Mucosa of rectum (tissue), 2 donors: Measurements from ENCODE around the gene KLF7.

ENCODE experiments used
- H3K27ac ChIP-seq, 2 donors: one replicate each; pipeline ENCODE4 v1.7.0; 2013; ENCODE audit warnings: inconsistent platforms in 2 of 2, low read depth in 2 of 2, low read length in 2 of 2
- H3K27me3 ChIP-seq, 2 donors: one replicate each; pipeline ENCODE4 v1.7.0; 2013; ENCODE audit warnings: low read length in 2 of 2; ENCODE audit not compliant: control insufficient read depth in 2 of 2, insufficient read depth in 2 of 2
- H3K36me3 ChIP-seq, 2 donors: one replicate each; pipeline ENCODE4 v1.7.0; 2013; ENCODE audit warnings: low read length in 2 of 2; ENCODE audit not compliant: control insufficient read depth in 2 of 2, insufficient read depth in 2 of 2
- H3K4me1 ChIP-seq, 2 donors: one replicate each; pipeline ENCODE4 v1.7.0; 2013; ENCODE audit warnings: low read length in 2 of 2, mild to moderate bottlenecking in 1 of 2; ENCODE audit not compliant: control insufficient read depth in 2 of 2, insufficient read depth in 2 of 2
- H3K4me3 ChIP-seq, 2 donors: one replicate each; pipeline ENCODE4 v1.7.0; 2013; ENCODE audit warnings: low read length in 2 of 2
- H3K9ac ChIP-seq, 2 donors: one replicate each; pipeline ENCODE4 v1.7.0; 2013; ENCODE audit warnings: low read length in 2 of 2, low read depth in 1 of 2, mild to moderate bottlenecking in 1 of 2
- H3K9me3 ChIP-seq, 2 donors: one replicate each; pipeline ENCODE4 v1.7.0; 2013; ENCODE audit warnings: low read length in 2 of 2; ENCODE audit not compliant: control insufficient read depth in 2 of 2
- donor health status: healthy.
- donor health status: Normal muscosa, but diverticular disease.

The KLF7 gene

DNA sequence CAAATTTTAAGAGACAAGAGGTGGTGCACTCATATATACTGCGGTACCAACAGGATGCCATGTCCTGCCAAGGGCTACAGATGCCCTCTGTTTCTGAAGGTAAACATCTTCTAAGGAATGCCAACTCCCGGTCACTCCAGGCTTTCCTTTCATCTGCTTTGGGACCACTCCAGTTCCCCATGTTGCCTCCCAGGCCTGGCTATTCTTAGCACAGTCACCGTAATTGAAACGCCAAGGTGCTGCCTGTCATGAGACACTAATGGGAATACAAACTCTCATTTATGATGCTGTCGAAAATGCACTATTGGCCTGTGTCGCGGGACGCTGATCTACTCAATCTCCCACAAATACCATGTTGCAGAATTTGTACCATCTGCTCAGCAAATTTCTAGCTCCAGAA, 79.6 kb downstream of the KLF7 start:
- Histone ChIP-seq H3K4me3 (no peak overlapping the region), H3K27me3 (no peaks in the 10 kb centered on the region), H3K4me1 (no peaks in the 10 kb centered on the region), H3K9ac (no peak overlapping the region), H3K27ac (no peak overlapping the region), H3K9me3 (no peaks in the 10 kb centered on the region), H3K36me3 (no peaks in the 10 kb centered on the region)

DNA sequence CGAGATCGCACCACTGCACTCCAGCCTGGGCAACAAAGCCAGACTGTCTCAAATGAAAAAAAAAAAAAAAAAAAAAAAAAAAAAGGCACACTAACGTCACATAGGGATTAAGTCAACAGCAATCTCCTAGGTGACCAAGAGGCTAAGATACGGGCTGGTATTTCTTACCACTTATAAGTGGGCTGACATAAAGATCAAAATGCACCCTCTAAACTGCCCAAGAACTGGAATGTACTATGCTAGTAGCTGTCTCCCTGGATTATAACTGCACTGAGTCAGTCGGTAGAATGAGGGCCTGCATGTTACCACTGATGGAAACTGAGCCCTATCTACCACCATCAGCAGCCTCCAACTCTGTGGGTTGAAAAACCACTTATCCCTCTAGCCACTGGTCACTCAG, 80.6 kb downstream of the KLF7 start:
- H3K36me3 ChIP-seq = peaks cover 0 to 3% of the 10 kb centered on the region in 2 donors
- no peaks in the 10 kb centered on the region for H3K4me1 ChIP-seq
- no peak overlapping the region for H3K4me3 ChIP-seq
- no peak overlapping the region for H3K27ac ChIP-seq
- no peak overlapping the region for H3K9ac ChIP-seq
- no peaks in the 10 kb centered on the region for H3K27me3 ChIP-seq
- no peaks in the 10 kb centered on the region for H3K9me3 ChIP-seq

DNA sequence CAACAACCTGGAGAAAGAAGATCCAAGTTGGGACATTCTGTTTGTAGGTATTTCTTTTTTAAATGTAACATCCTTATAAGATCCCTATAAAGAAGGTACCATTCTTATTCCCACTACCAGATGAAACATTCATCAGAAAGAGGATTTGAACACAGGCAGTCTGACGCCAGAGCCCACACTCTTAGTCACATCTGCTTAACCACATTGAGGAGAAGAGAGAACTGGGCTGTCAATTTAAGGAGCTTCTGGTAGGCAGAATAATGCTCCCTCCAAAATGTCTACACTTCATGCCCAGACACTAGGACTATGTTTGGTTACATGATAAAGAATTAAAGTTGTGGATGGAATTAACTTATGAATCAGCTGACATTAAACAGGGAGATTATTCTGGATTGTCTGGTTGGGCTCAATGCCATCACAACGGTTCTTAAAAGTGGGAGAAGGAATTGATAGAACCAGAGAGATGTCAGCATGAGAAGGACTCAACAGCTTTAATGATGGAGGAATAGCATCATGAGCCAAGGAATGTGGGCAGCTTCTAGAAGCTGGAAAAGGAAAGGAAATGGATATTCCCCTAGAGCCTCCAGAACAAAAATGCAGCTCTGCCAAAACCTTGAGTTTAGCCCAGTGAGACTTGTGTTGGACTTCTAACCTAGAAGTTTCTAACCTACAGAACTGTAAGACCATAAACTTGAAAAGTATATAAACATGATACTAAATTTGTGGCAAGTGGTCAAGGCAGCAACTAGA, 82.2 kb downstream of the KLF7 start:
- Histone ChIP-seq H3K4me3 (no peak overlapping the region), H3K36me3 (peaks cover 0 to 10% of the 10 kb centered on the region in 2 donors), H3K4me1 (no peaks in the 10 kb centered on the region), H3K9ac (no peak overlapping the region), H3K9me3 (no peaks in the 10 kb centered on the region), H3K27ac (no peak overlapping the region), H3K27me3 (no peaks in the 10 kb centered on the region)

DNA sequence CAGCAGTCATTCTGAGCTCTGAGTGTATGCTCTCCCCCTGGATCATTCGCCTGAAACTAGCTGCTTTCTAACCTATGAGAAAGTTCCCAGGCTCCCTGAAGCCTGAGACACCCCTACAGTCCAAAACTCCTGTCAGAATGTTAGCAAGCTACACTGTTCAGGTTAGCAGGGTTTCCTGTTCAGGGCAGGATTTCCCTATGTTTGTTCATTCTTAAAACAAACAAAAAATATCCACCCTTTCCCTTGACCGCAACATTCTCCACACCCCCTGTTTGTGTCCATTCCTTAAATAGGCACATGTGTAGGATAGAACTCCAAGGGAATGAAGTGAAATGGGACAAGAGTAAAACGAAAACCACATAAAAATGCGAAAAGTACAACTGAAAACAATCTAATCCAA, 83.1 kb downstream of the KLF7 start:
- no peaks in the 10 kb centered on the region for H3K4me1 ChIP-seq
- H3K9me3 ChIP-seq = no peaks in the 10 kb centered on the region
- no peak overlapping the region for H3K9ac ChIP-seq
- H3K36me3 ChIP-seq = peaks cover 0 to 10% of the 10 kb centered on the region in 2 donors
- no peak overlapping the region for H3K27ac ChIP-seq
- H3K4me3 ChIP-seq = no peak overlapping the region
- H3K27me3 ChIP-seq = no peaks in the 10 kb centered on the region

DNA sequence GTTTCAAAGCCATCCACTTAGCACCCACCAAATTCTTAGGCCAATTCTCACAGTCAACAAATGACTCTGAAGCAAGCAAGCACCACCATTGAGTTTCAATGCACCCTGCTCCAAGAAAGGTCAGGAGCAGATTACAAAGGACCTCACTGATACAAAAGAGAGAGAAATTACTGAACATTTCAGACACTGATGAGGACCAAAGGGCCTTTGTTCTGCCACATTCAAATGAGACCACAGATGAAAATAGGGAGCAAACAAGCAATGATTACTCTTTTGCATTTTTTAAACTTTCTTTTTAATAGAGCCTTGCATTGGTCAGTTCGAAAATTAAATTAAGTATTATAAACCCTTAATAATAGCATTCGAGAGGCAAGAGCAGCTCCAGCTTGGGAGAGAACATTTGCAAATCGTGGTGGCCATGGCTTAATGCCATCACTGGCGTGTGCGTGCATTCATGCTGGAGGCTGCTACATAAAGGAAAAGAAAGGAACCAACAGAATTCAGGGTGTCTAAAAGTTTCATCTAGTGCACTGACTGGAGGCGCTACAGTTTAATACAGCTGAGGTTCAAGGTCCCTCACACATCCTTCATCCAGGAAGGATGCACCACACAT, 87.5 kb downstream of the KLF7 start:
- Histone ChIP-seq H3K9ac (no peak overlapping the region), H3K27me3 (no peaks in the 10 kb centered on the region), H3K9me3 (no peaks in the 10 kb centered on the region), H3K4me1 (peaks cover 0 to 3% of the 10 kb centered on the region in 2 donors), H3K27ac (no peak overlapping the region), H3K4me3 (no peak overlapping the region), H3K36me3 (peaks cover 0 to 10% of the 10 kb centered on the region in 2 donors)

DNA sequence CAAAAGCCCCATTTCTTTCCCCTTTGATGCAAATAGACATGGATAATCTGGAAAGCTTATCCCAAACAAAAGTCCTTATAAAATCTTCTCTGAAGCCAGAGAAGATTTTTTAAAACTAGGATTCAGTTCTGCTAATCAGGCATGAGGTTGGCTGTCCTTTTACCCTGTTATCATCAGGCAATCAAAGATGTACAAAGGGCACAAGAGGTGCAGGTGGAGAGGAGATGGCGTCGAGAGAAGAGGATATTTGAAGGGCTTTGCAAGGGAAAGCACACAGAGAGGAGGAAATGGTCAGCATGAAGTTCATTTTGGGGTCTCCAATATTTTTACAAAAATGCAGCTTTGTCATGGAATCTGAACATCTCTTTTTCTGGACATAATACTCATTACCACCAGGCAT, 88.5 kb downstream of the KLF7 start:
- Histone ChIP-seq H3K4me3 (no peak overlapping the region), H3K27ac (no peak overlapping the region), H3K9ac (no peak overlapping the region), H3K27me3 (no peaks in the 10 kb centered on the region), H3K9me3 (no peaks in the 10 kb centered on the region), H3K36me3 (peaks cover 0 to 10% of the 10 kb centered on the region in 2 donors), H3K4me1 (peaks cover 0 to 3% of the 10 kb centered on the region in 2 donors)

DNA sequence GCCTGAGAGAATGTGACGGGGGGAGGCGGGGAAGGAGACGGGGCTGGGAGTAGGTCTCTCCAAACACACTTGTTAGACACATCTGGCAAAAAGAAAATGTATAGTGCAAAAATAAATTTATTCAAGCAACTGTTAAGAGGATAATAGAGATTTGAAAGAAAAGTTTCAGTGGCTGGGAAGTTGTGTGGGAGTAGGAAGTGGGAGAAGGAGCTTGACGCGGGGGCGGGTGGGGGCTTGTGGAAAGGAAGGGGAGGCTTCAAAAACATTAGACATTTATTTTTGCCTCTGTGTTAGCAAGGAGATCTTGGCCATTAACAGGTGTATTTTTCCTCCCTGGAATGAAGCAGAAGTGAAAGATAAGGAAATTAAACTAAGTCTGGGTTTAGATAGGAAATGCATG, 90.3 kb downstream of the KLF7 start:
- Histone ChIP-seq H3K36me3 (peaks cover 0 to 10% of the 10 kb centered on the region in 2 donors), H3K4me3 (no peak overlapping the region), H3K27me3 (no peaks in the 10 kb centered on the region), H3K4me1 (peaks cover 0 to 3% of the 10 kb centered on the region in 2 donors), H3K27ac (no peak overlapping the region), H3K9me3 (no peaks in the 10 kb centered on the region), H3K9ac (no peak overlapping the region)

DNA sequence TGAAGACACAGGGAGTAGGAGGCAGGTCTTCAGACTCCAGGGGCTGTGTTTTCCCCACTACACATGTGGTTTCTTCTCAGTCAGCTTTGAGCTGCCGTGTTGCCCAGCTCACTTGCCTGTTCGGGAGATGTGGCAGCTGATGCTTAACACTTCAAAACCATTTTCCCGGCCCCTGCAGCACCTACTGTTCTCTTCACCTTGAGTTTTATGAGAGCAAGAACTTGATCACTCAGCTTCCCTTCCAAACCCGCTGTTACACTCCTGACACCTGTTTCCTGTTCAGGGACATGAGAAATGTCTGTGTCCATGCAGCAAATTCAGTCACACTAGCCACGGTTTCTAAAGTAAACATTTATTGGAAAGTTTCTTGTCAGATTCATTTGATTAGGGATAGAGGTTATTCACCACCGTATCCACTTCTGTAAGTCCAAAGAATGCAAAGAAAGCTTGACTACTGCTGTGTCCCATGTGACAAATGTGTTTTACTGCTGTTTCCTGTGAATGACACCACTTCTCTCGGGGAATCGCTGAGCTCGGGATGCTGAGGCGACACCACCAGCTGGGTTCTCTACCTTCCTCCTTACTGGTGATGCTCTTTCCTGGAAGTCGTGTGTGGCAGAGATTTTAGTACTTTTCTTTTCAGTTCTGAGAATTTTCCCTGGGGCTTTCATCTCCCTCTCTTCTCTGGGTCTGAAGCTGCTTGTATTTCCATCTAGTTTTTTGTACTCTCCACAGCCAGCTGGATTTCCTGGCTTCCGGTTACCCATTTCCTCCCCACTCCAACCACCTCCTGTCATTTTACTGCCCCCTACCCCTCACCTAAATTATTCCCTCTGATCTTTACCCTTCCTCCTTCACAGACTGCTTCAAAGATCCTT, 91.7 kb downstream of the KLF7 start:
- Histone ChIP-seq H3K4me3 (no peak overlapping the region), H3K9me3 (no peaks in the 10 kb centered on the region), H3K9ac (no peak overlapping the region), H3K27me3 (no peaks in the 10 kb centered on the region), H3K36me3 (no peaks in the 10 kb centered on the region), H3K4me1 (peaks cover 0 to 3% of the 10 kb centered on the region in 2 donors), H3K27ac (no peak overlapping the region)

DNA sequence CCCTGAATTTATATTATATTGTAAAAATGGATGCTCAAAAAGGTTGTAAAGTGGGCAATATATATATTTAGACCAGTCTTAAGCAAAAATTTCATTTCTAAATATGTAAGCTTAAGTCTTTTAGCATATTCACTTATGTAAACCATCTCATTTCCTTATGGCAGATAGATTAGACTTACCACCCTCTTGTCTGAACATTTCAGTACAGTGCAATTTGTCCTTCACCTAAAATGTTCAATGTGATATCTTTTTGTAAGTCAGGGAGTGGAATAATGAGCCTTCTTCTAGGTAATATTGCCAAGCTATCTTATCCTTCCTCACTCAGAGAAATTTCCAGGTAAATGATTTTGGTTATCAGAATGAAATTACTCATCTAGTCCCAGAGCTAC, 92.3 kb downstream of the KLF7 start:
- H3K36me3 ChIP-seq = no peaks in the 10 kb centered on the region
- peaks cover 0 to 3% of the 10 kb centered on the region in 2 donors for H3K4me1 ChIP-seq
- no peak overlapping the region for H3K9ac ChIP-seq
- H3K4me3 ChIP-seq = no peak overlapping the region
- H3K27ac ChIP-seq = no peak overlapping the region
- no peaks in the 10 kb centered on the region for H3K9me3 ChIP-seq
- no peaks in the 10 kb centered on the region for H3K27me3 ChIP-seq

DNA sequence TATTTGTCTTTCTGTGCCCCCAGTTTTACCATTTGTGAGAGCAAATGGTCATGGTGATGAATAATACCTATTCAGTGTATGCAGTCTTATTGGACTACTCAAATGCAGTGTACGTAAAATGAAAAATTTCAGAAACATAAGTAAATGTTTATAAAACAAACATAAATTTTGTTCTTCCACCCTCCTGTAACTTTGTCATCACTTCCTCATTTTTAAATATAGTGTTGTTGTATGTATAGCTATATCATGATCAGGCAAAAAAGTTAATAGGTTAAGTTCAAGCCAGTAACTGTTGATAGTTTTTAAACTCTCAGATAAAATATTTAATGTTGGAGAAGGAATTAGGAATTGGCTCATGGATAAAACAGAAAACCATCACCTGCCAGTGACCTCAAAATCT, 93.2 kb downstream of the KLF7 start:
- H3K27ac ChIP-seq = no peak overlapping the region
- no peaks in the 10 kb centered on the region for H3K36me3 ChIP-seq
- no peaks in the 10 kb centered on the region for H3K27me3 ChIP-seq
- peaks cover 0 to 3% of the 10 kb centered on the region in 2 donors for H3K4me1 ChIP-seq
- no peak overlapping the region for H3K4me3 ChIP-seq
- H3K9ac ChIP-seq = no peak overlapping the region
- H3K9me3 ChIP-seq = no peaks in the 10 kb centered on the region
